DND-41 (cell line): ENCODE results near the gene ANO1.

ENCODE experiments used
- CTCF ChIP-seq: IDR thresholded peaks from 2 replicates; pipeline ENCODE4 v1.5.1; 2012; ENCODE audit warnings: borderline replicate concordance, low read length, moderate library complexity, mild to moderate bottlenecking; ENCODE audit not compliant: poor library complexity, severe bottlenecking; ENCODE audit errors: extremely low read depth
- EZH2 ChIP-seq: IDR thresholded peaks from 3 replicates; pipeline ENCODE4 v1.6.1; 2012; ENCODE audit warnings: borderline replicate concordance, low read depth, mild to moderate bottlenecking, moderate library complexity, low read length, inconsistent platforms; ENCODE audit not compliant: severe bottlenecking

- TF ChIP-seq CTCF (no peak), EZH2 (no peak)
These were observed 52.5 kb downstream of the ANO1 start for GRCh38 chr11:70130636-70131035.
